ENCODE measurements around the gene SEMA3A.

GRCh38 chr7:84017651-84018050 lies 176.9 kb downstream of the SEMA3A start:
- TF ChIP-seq BRCA1 (CRISPR knock-in tag; IDR thresholded peaks at IDR 0.05) = no peak
- TF ChIP-seq POLR2A (IDR thresholded peaks at IDR 0.05; ENCODE audit: insufficient read depth in 1 of 2, low read depth in 2 of 2, low read length in 2 of 2) = no peak
- TF ChIP-seq CTCF (CRISPR knock-in tag; IDR thresholded peaks at IDR 0.05) = no peak
- no peak for TF ChIP-seq E2F5 (CRISPR knock-in tag; conservative IDR thresholded peaks at IDR 0.05)
